HPDE6-E6E7 (cell line): ENCODE results near the gene MBD3.
"Not testable (repeated sequence)": the region's sequence is repeated elsewhere in the genome, so short reads cannot be mapped to it uniquely, and the experiment has no call there.

ENCODE experiments used
- DNase-seq: peaks from one replicate; pipeline ENCODE4 v3.0.0; 2011; ENCODE audit warnings: missing footprints; ENCODE audit errors: extremely low spot score

MBD3 gene

GRCh38 chr19:1540365-1540925 is 52.2 kb downstream of the MBD3 start:
- no peak for DNase-seq

- DNase-seq, result not testable (repeated sequence)
Observed at GRCh38 chr19:1539749-1540148, 52.9 kb downstream of the MBD3 start.

- DNase-seq, result no peak
Observed at GRCh38 chr19:1538978-1539377, 53.7 kb downstream of the MBD3 start.

GRCh38 chr19:1535699-1536098 is 57.0 kb downstream of the MBD3 start:
- not testable (repeated sequence) for DNase-seq

GRCh38 chr19:1534972-1535371 is 57.7 kb downstream of the MBD3 start:
- no peak for DNase-seq

- DNase-seq, result no peak
Observed at GRCh38 chr19:1533510-1534150, 59.0 kb downstream of the MBD3 start.

- no peak for DNase-seq
Observed at GRCh38 chr19:1532003-1532402, 60.7 kb downstream of the MBD3 start.

GRCh38 chr19:1531587-1531986 is 61.1 kb downstream of the MBD3 start:
- no peak for DNase-seq

- not testable (repeated sequence) for DNase-seq
Observed at GRCh38 chr19:1530856-1531255, 61.8 kb downstream of the MBD3 start.

- DNase-seq, result no peak
Observed at GRCh38 chr19:1529430-1529816, 63.2 kb downstream of the MBD3 start.

GRCh38 chr19:1528596-1529429 is 63.9 kb downstream of the MBD3 start:
- DNase-seq, result no peak

- DNase-seq, result no peak
Observed at GRCh38 chr19:1527650-1528309, 64.9 kb downstream of the MBD3 start.

- DNase-seq, result no peak
Observed at GRCh38 chr19:1526979-1527649, 65.6 kb downstream of the MBD3 start.

GRCh38 chr19:1526066-1526778 is 66.4 kb downstream of the MBD3 start:
- DNase-seq, result no peak

- no peak for DNase-seq
Observed at GRCh38 chr19:1525343-1525742, 67.3 kb downstream of the MBD3 start.

- DNase-seq, result no peak
Observed at GRCh38 chr19:1524972-1525325, 67.7 kb downstream of the MBD3 start.

GRCh38 chr19:1524287-1524971 is 68.2 kb downstream of the MBD3 start:
- DNase-seq, result no peak
